D721Med (cell line): ENCODE measurements around the gene TAF11L13.

Source experiments
- DNase-seq: peaks from one replicate; pipeline ENCODE4 v3.0.0; 2011; ENCODE audit warnings: low spot score; ENCODE audit not compliant: insufficient read length
- FAIRE-seq: peaks from 2 replicates; lab custom pipeline; 2011; peaks lifted over from hg19 to GRCh38; lab: Jason Lieb, UNC
- TF ChIP-seq, protein P1 (sequence below): IDR thresholded peaks from 2 replicates; pipeline ENCODE4 v1.5.1; 2012; ENCODE audit warnings: mild to moderate bottlenecking, control low read depth; ENCODE audit not compliant: insufficient read depth; ENCODE audit errors: missing control alignments

Gene TAF11L13

DNA sequence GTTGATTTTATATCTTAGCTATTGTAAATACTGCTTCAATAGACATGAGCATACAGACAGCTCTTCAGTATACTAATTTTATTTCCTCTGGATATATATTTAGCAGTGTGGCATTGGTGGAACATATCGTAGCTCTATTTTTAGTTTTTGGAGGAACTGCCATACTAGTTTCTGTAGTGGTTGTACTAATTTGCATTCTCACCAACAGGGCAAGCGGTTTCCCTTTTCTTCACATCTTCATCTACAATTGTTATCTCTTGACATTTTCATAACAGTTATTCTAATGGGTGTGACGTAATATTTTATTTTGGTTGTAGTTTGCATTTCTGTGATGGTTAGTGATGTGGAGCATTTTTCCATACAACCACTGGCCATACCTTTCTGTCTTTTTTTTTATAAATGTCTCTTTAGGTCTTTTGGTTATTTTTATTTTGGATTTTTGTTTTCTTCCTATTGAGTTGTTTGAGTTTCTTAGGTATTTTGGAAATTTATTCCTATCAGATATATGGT, 34.9 kb downstream of the TAF11L13 start:
- TF ChIP-seq, protein P1, sequence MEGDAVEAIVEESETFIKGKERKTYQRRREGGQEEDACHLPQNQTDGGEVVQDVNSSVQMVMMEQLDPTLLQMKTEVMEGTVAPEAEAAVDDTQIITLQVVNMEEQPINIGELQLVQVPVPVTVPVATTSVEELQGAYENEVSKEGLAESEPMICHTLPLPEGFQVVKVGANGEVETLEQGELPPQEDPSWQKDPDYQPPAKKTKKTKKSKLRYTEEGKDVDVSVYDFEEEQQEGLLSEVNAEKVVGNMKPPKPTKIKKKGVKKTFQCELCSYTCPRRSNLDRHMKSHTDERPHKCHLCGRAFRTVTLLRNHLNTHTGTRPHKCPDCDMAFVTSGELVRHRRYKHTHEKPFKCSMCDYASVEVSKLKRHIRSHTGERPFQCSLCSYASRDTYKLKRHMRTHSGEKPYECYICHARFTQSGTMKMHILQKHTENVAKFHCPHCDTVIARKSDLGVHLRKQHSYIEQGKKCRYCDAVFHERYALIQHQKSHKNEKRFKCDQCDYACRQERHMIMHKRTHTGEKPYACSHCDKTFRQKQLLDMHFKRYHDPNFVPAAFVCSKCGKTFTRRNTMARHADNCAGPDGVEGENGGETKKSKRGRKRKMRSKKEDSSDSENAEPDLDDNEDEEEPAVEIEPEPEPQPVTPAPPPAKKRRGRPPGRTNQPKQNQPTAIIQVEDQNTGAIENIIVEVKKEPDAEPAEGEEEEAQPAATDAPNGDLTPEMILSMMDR = no peak
- FAIRE-seq (no peak), DNase-seq (no peak)

DNA sequence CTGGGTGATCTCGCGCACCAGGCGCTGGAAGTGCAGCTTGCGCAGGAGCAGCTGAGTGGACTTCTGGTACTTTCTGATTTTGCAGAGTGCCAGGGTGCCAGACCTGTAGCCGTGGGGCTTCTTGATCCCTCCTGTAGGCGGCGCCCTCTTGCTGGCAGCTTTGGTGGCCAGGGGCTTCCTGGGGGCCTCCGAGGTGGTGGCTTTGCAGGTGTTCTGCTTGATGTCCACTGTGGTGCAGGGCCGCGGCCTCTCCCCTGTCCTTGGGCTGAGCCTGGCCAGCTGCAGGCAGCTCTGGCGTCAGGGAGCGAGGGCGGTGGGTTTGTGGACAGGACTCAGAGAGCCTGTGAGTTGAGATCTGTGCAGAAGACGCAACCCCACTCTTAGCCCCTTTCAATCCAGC, 38.5 kb downstream of the TAF11L13 start:
- DNase-seq = no peak
- FAIRE-seq = no peak
- TF ChIP-seq, protein P1 = no peak

DNA sequence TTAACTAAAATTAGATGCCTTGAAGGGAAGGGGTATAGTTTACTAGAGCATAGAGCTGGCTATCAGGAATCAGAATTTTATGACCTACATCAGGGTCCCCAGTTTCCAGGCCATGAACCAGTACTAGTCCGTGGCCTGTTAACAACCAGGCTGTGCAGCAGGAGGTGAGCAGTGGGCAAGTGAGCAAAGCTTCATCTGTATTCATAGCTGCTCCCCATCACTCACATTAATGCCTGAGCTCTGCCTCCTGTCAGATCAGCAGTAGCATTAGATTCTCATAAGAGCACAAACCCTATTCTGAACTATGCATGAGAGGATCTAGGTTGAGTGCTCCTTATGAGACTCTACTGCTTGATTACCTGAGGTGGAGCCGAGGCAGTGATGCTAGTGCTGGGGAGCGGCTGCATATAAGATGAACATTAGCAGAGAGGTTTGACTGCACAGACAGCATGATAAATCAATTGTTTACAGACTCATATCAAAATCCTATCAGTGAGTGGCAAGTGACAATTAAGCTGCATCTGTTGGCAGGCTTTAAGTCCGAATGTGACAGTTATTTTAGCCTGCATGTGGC, 47.0 kb downstream of the TAF11L13 start:
- TF ChIP-seq, protein P1 = no peak
- DNase-seq (no peak), FAIRE-seq (no peak)

- TF ChIP-seq, protein P1 = no peak
- no peak for DNase-seq
- FAIRE-seq = no peak
Observed at GRCh38 chr5:17679597-17680203, 47.8 kb downstream of the TAF11L13 start.

DNA sequence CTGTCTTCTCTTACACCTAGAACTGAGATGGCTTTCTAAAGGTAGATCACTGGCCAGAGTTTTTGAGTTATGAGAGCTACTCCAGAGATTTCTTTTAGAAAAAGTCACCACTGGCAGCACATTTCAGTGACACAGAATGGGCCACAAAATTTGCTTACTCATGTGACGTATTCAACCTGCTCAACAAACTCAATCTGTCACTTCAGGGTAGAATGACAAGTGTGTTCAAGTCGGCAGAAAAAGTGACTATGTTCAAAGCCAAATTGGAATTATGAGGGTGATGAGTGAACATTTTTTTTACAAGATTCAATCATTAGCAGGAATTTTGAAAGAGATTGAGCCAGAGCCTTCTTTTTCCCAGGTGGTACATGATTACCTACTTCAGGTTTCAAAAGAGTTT, 48.8 kb downstream of the TAF11L13 start:
- FAIRE-seq (no peak), DNase-seq (no peak)
- TF ChIP-seq, protein P1 = no peak
